Measurements from ENCODE around the gene TYMS. TPM values are rescaled to one million over a fixed set of nuclear protein-coding genes. Genes with fewer than 3 reads are reported as not detected.

TYMS gene
- total and polyA plus RNA-seq, 2 donors (not counting 3 experiments of a cell fraction or from before 2014, with no cell fraction given) = 136 to 200 TPM

GRCh38 chr18:680392-680791 is 22.9 kb downstream of the TYMS start:
- BruUV-seq (replicated peaks) = no TSS peak
- Histone ChIP-seq H4K20me1 (replicated peaks; ENCODE audit: control insufficient read depth, extremely low read depth, insufficient read depth, low read length) (no peaks in the 10 kb centered on the region), H3K9ac (replicated peaks; ENCODE audit: extremely low read depth, insufficient read depth, low read length) (no peak overlapping the region), H3K4me1 (ENCODE audit: control insufficient read depth, extremely low read depth, insufficient read depth, low read length) (no peaks in the 10 kb centered on the region), H3K4me3 (replicated peaks in 1 of 3; ENCODE audit: insufficient read depth in 1 of 3, low read depth in 1 of 3, low read length in 3 of 3) (no peak overlapping the region), H3K9me1 (replicated peaks; ENCODE audit: control insufficient read depth, extremely low read depth, insufficient read depth, low read length) (no peaks in the 10 kb centered on the region), H3K9me3 (replicated peaks; ENCODE audit: control insufficient read depth, insufficient read depth, low read length) (no peaks in the 10 kb centered on the region), H2AFZ (ENCODE audit: low read depth, low read length) (no peak overlapping the region), H3K4me2 (ENCODE audit: insufficient read depth, low read length) (no peak overlapping the region), H3K27ac (ENCODE audit: insufficient read depth, low read depth, low read length) (no peak overlapping the region), H3K36me3 (ENCODE audit: control insufficient read depth in 2 of 2, extremely low read depth in 1 of 2, insufficient read depth in 2 of 2, low read length in 2 of 2) (peaks cover 3 to 4% of the 10 kb centered on the region in 2 experiments), H3K27me3 (ENCODE audit: control insufficient read depth in 2 of 2, insufficient read depth in 2 of 2, low read length in 2 of 2) (no peaks in the 10 kb centered on the region), H3K79me2 (ENCODE audit: control insufficient read depth, insufficient read depth, low read length) (no peaks in the 10 kb centered on the region)
- FAIRE-seq (no peak), DNase-seq (ENCODE audit: low read depth, low spot score) (no peak)
- TF ChIP-seq POLR2A (IDR thresholded peaks at IDR 0.05; ENCODE audit: low read depth, low read length) (no peak), POLR2AphosphoS5 (IDR thresholded peaks at IDR 0.05; ENCODE audit: insufficient read depth, low read depth, low read length) (no peak), GATA2 (IDR thresholded peaks at IDR 0.05; ENCODE audit: insufficient read depth, insufficient read length, low read depth, low read length) (no peak), EZH2 (IDR thresholded peaks at IDR 0.05; ENCODE audit: borderline replicate concordance, low read depth, low read length, severe bottlenecking) (no peak), JUN (IDR thresholded peaks at IDR 0.05; ENCODE audit: borderline replicate concordance, insufficient read depth, insufficient read length, low read depth) (no peak), MYC (IDR thresholded peaks at IDR 0.05; ENCODE audit: low read depth, low read length) (no peak), FOS (IDR thresholded peaks at IDR 0.05; ENCODE audit: borderline replicate concordance, insufficient read depth, low read length) (no peak), CTCF (IDR thresholded peaks at IDR 0.05; ENCODE audit: extremely low read depth in 1 of 2, insufficient read depth in 1 of 2, low read depth in 1 of 2, low read length in 2 of 2) (no peak)
- TF ChIP-seq, protein P1, sequence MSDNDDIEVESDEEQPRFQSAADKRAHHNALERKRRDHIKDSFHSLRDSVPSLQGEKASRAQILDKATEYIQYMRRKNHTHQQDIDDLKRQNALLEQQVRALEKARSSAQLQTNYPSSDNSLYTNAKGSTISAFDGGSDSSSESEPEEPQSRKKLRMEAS (IDR thresholded peaks at IDR 0.05; ENCODE audit: insufficient read depth, insufficient read length) = no peak
- dilution Hi-C loops (cut with MboI; ENCODE audit: extremely low pct_ligation_motif_present, low sequenced_read_pairs) (no loop called here), intact Hi-C loops (cut with micrococcal nuclease) (no loop called here)
- POLR2A ChIA-PET = interaction anchor here (0.7 kb wide), 1 partner anchor 8 kb away, joined by 5 read pairs; no protein-coding TSS in a partner anchor
- CTCF ChIA-PET = interaction anchor here (1.3 to 1.5 kb wide), 2 partner anchors 12 to 56 kb away, joined by 3 to 4 read pairs; no protein-coding TSS in a partner anchor
